Endothelial cell of umbilical vein (primary cell): ENCODE measurements around the gene RSRC1. TPM values are rescaled to one million over a fixed set of nuclear protein-coding genes. Genes with fewer than 3 reads are reported as not detected.
"Not testable (repeated sequence)": the region's sequence is repeated elsewhere in the genome, so short reads cannot be mapped to it uniquely, and the experiment has no call there.

Experiments used
- BruUV-seq: library from RNA; stranded (reverse); fragments of 400-500 nt; replicated peaks from 2 replicates; lab custom pipeline; 2021; lab: Mats Ljungman, UMichigan
- CTCF ChIA-PET: fragments of 300-600, 350-600 bp; sonication (Branson Sonifier 250); formaldehyde crosslinking; loops from one replicate; lab custom pipeline; 2021; ENCODE audit warnings: antibody characterized with exemption, inconsistent platforms; lab: Charles Lee
- POLR2A ChIA-PET: fragments of 300-600, 350-600 bp; sonication (Branson Sonifier 250); formaldehyde crosslinking; loops from one replicate; lab custom pipeline; 2021; ENCODE audit warnings: antibody characterized with exemption, inconsistent platforms; lab: Charles Lee
- DNase-seq: peaks from one replicate; pipeline ENCODE4 v3.0.0-alpha.2; 2011; ENCODE audit warnings: low read depth, low spot score
- FAIRE-seq: peaks from 2 replicates; lab custom pipeline; 2011; peaks lifted over from hg19 to GRCh38; lab: Jason Lieb, UNC
- H2AFZ ChIP-seq: 2 replicates; pipeline ENCODE4 v1.6.0; 2012; ENCODE audit warnings: low read depth, low read length, control low read depth, inconsistent platforms
- H3K27ac ChIP-seq: 2 replicates; pipeline ENCODE4 v1.5.1; 2011; ENCODE audit warnings: low read depth, mild to moderate bottlenecking, control low read depth, low read length, moderate library complexity; ENCODE audit not compliant: insufficient read depth
- H3K27me3 ChIP-seq, 2 experiments: 2 replicates each; pipeline versions ENCODE4 v1.6.0 to v1.6.1; 2011; ENCODE audit warnings: low read length in 2 of 2, mixed read lengths in 1 of 2; ENCODE audit not compliant: control insufficient read depth in 2 of 2, insufficient read depth in 2 of 2
- H3K36me3 ChIP-seq, 2 experiments: 2 replicates in 1 of 2; 3 replicates in 1 of 2; pipeline ENCODE4 v1.5.1; 2011; ENCODE audit warnings: low read length in 2 of 2, mild to moderate bottlenecking in 1 of 2, moderate library complexity in 1 of 2; ENCODE audit not compliant: control insufficient read depth in 2 of 2, insufficient read depth in 2 of 2; ENCODE audit errors: extremely low read depth in 1 of 2
- H3K4me1 ChIP-seq: 3 replicates; pipeline ENCODE4 v1.5.1; 2011; ENCODE audit warnings: mild to moderate bottlenecking, low read length; ENCODE audit not compliant: control insufficient read depth, insufficient read depth; ENCODE audit errors: extremely low read depth
- H3K4me2 ChIP-seq: 2 replicates; pipeline ENCODE4 v1.6.1; 2011; ENCODE audit warnings: low read length, control low read depth, mixed read lengths; ENCODE audit not compliant: insufficient read depth
- H3K4me3 ChIP-seq, 3 experiments: fragments of 200-600 bp in 1 of 3; sonication (generic), shearing (Covaris generic) in 1 of 3; replicated peaks in 1 of 3; 2 replicates each; pipeline ENCODE4 v1.5.1; 2011 to 2016; ENCODE audit warnings: control low read depth in 3 of 3, low read length in 3 of 3, mild to moderate bottlenecking in 2 of 3, inconsistent platforms in 1 of 3, low read depth in 1 of 3, moderate library complexity in 1 of 3; ENCODE audit not compliant: insufficient read depth in 1 of 3
- H3K79me2 ChIP-seq: 2 replicates; pipeline ENCODE4 v1.6.0; 2012; ENCODE audit warnings: low read length, inconsistent platforms; ENCODE audit not compliant: control insufficient read depth, insufficient read depth
- H3K9ac ChIP-seq: replicated peaks from 2 replicates; pipeline ENCODE3; 2011; ENCODE audit warnings: low read length, control low read depth; ENCODE audit not compliant: insufficient read depth; ENCODE audit errors: extremely low read depth
- H3K9me1 ChIP-seq: replicated peaks from 3 replicates; pipeline ENCODE4 v1.6.0; 2011; ENCODE audit warnings: mild to moderate bottlenecking, low read length; ENCODE audit not compliant: control insufficient read depth, insufficient read depth; ENCODE audit errors: extremely low read depth
- H3K9me3 ChIP-seq: replicated peaks from 2 replicates; pipeline ENCODE4 v1.5.1; 2012; ENCODE audit warnings: low read length, inconsistent platforms; ENCODE audit not compliant: control insufficient read depth, insufficient read depth
- H4K20me1 ChIP-seq: replicated peaks from 2 replicates; pipeline ENCODE3; 2011; ENCODE audit warnings: mild to moderate bottlenecking, low read length; ENCODE audit not compliant: control insufficient read depth, insufficient read depth; ENCODE audit errors: extremely low read depth
- EZH2 ChIP-seq: IDR thresholded peaks from 2 replicates; pipeline ENCODE4 v1.6.1; 2012; ENCODE audit warnings: borderline replicate concordance, low read depth, mild to moderate bottlenecking, moderate library complexity, low read length, inconsistent platforms; ENCODE audit not compliant: severe bottlenecking
- FOS ChIP-seq: IDR thresholded peaks from 2 replicates; pipeline ENCODE4 v1.6.1; 2011; ENCODE audit warnings: mild to moderate bottlenecking, low read length, moderate library complexity, borderline replicate concordance; ENCODE audit not compliant: insufficient read depth
- GATA2 ChIP-seq: IDR thresholded peaks from 2 replicates; pipeline ENCODE4 v1.7.0; 2011; ENCODE audit warnings: low read depth, mild to moderate bottlenecking, moderate library complexity, mixed read lengths, low read length; ENCODE audit not compliant: insufficient read length, insufficient read depth
- JUN ChIP-seq: IDR thresholded peaks from 2 replicates; pipeline ENCODE4 v1.6.1; 2011; ENCODE audit warnings: borderline replicate concordance, low read depth; ENCODE audit not compliant: insufficient read length, insufficient read depth
- MYC ChIP-seq: IDR thresholded peaks from one replicate; pipeline ENCODE4 v1.6.1; 2011; ENCODE audit warnings: mild to moderate bottlenecking, low read depth, low read length
- POLR2A ChIP-seq: IDR thresholded peaks from 2 replicates; pipeline ENCODE4 v1.6.1; 2012; ENCODE audit warnings: low read depth, mild to moderate bottlenecking, control low read depth, low read length
- POLR2AphosphoS5 ChIP-seq: IDR thresholded peaks from 2 replicates; pipeline ENCODE4 v1.6.1; 2012; ENCODE audit warnings: low read depth, mild to moderate bottlenecking, control low read depth, low read length, moderate library complexity; ENCODE audit not compliant: insufficient read depth
- dilution Hi-C: fragments of 300-500 bp; cut with MboI; formaldehyde crosslinking; loops from one replicate; pipeline ENCODE4 v1.15.0; 2019; ENCODE audit warnings: low sequenced_read_pairs; ENCODE audit not compliant: extremely low pct_ligation_motif_present
- intact Hi-C: fragments of 100-400 bp; cut with micrococcal nuclease; formaldehyde crosslinking; loops from one replicate; pipeline ENCODE4 v1.10.0; 2022
- polyA plus RNA-seq, 4 experiments: library from polyadenylated mRNA; depleted of rRNA in 3 of 4; stranded (reverse) in 3 of 4; unstranded in 1 of 4; fragments of >200 nt; gene quantifications; 2 replicates each; pipeline versions ENCODE4 v1.2.1 to v1.2.3, GENCODE V29; 2011 to 2012; ENCODE audit warnings: missing spikeins in 1 of 4
- total RNA-seq: library from RNA; stranded (reverse); gene quantifications from 2 replicates; pipeline ENCODE4 v1.2.3, GENCODE V29; 2021
- TF ChIP-seq, protein P1 (sequence below): IDR thresholded peaks from 2 replicates; pipeline ENCODE4 v1.6.1; 2011; ENCODE audit not compliant: insufficient read depth, insufficient read length
- TF ChIP-seq, protein P2 (sequence below), 2 donors: IDR thresholded peaks; 1 replicate in 1 of 2; 2 replicates in 1 of 2; pipeline ENCODE4 v1.5.1; 2011; ENCODE audit warnings: low read length in 2 of 2, mild to moderate bottlenecking in 2 of 2, moderate library complexity in 2 of 2, control low read depth in 1 of 2, inconsistent platforms in 1 of 2, low read depth in 1 of 2; ENCODE audit not compliant: insufficient read depth in 1 of 2; ENCODE audit errors: extremely low read depth in 1 of 2

RSRC1 gene
- total and polyA plus RNA-seq, 2 donors (not counting 3 experiments of a cell fraction or from before 2014, with no cell fraction given): 1.8 to 25.4 TPM

DNA sequence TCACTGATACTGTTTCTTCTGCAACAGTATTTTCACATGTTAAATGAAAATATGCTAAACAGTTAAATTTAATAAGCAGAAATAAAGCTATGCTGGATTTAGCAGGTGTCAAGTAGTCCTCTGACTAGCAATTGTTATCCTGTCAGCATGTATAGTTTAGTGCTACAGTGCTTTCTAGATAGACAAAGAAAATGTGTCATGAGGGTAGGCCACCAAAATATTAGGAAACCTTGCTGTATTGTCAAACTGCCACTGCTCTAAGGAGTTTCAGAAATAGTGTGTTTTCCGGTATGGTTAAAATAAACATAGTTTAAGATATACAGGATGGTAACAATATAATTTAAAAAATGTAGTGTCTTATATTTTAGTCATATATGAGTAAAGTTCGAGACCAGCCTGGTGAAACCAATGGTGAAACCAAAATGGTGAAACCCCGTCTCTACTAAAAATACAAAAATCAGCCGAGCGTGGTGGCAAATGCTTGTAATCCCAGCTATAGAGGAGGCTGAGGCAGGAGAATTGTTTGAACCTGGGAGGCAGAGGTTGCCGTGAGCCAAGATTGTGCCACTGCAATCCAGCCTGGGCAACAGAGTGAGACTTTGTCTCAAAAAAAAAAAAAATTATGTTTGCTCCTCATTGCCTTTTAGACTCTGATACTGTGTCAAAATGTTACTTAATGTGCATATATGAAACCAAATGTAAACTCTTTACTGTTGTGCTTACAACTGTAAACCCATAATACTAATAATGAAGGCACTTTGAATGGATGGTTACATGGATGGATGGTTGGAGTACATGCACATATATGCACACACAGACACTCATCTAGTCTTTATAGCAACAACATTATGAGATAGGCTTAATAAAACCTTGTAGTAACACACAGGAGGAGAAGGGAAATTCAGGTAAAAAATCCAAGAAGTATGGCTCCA, 204.8 kb downstream of the RSRC1 start:
- H3K4me1 ChIP-seq: no peaks in the 10 kb centered on the region
- no peak for FAIRE-seq
- ChIA-PET POLR2A (no interaction called here), CTCF (interaction anchor here (1.0 to 2.2 kb wide), 2 partner anchors 120 to 223 kb away, joined by 3 to 9 read pairs; no protein-coding TSS in a partner anchor)
- H4K20me1 ChIP-seq: no peaks in the 10 kb centered on the region
- no peaks in the 10 kb centered on the region for H3K79me2 ChIP-seq
- H3K9ac ChIP-seq: no peak overlapping the region
- H3K9me1 ChIP-seq: no peaks in the 10 kb centered on the region
- TF ChIP-seq FOS: no peak
- TF ChIP-seq, protein P1, sequence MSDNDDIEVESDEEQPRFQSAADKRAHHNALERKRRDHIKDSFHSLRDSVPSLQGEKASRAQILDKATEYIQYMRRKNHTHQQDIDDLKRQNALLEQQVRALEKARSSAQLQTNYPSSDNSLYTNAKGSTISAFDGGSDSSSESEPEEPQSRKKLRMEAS: no peak
- no peak for TF ChIP-seq POLR2A
- TF ChIP-seq GATA2: no peak
- no peak for TF ChIP-seq MYC
- no peak for TF ChIP-seq POLR2AphosphoS5
- TF ChIP-seq, protein P2, sequence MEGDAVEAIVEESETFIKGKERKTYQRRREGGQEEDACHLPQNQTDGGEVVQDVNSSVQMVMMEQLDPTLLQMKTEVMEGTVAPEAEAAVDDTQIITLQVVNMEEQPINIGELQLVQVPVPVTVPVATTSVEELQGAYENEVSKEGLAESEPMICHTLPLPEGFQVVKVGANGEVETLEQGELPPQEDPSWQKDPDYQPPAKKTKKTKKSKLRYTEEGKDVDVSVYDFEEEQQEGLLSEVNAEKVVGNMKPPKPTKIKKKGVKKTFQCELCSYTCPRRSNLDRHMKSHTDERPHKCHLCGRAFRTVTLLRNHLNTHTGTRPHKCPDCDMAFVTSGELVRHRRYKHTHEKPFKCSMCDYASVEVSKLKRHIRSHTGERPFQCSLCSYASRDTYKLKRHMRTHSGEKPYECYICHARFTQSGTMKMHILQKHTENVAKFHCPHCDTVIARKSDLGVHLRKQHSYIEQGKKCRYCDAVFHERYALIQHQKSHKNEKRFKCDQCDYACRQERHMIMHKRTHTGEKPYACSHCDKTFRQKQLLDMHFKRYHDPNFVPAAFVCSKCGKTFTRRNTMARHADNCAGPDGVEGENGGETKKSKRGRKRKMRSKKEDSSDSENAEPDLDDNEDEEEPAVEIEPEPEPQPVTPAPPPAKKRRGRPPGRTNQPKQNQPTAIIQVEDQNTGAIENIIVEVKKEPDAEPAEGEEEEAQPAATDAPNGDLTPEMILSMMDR (IDR thresholded peaks at IDR 0.05; ENCODE audit: extremely low read depth in 1 of 2, insufficient read depth in 1 of 2, low read depth in 1 of 2, low read length in 2 of 2): no peak
- no peak for TF ChIP-seq EZH2
- TF ChIP-seq JUN: no peak
- H2AFZ ChIP-seq: no peak overlapping the region
- H3K4me3 ChIP-seq: no peak overlapping the region
- H3K36me3 ChIP-seq: no peaks in the 10 kb centered on the region
- no TSS peak for BruUV-seq
- intact Hi-C loops: loop anchor here (5.0 to 10.0 kb wide), 2 partner anchors 142 to 220 kb away; no protein-coding TSS in a partner anchor
- no peak overlapping the region for H3K4me2 ChIP-seq
- DNase-seq: no peak
- dilution Hi-C loops: no loop called here
- H3K27me3 ChIP-seq: no peaks in the 10 kb centered on the region
- no peak overlapping the region for H3K27ac ChIP-seq
- H3K9me3 ChIP-seq: no peaks in the 10 kb centered on the region

DNA sequence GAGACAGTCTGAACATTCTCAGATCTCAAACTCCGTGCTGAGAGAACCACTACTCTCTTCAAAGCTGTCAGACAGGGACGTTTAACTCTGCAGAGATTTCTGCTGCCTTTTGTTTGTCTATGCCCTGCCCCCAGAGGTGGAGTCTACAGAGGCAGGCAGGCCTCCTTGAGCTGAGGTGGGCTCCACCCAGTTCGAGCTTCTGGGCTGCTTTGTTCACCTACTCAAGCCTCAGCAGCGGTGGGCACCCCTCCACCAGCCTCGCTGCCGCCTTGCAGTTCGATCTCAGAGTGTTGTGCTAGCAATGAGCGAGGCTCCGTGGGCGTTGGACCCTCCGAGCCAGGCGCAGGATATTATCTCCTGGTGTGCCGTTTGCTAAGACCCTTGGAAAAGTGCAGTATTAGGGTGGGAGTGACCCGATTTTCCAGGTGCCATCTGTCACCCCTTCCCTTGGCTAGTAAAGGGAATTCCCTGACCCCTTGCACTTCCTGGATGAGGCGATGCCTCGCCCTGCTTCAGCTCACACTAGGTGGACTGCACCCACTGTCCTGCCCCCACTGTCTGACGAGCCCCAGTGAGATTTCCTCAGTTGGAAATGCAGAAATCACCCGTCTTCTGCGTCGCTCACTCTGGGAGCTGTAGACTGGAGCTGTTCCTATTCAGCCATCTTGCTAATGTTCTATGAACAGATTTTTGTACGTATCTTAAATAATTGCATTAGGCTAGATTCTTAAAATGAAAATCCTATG, 220.0 kb downstream of the RSRC1 start:
- POLR2A ChIA-PET, H4K20me1 ChIP-seq, FAIRE-seq, intact Hi-C loops, H3K79me2 ChIP-seq, CTCF ChIA-PET, H3K9ac ChIP-seq, BruUV-seq, H3K36me3 ChIP-seq, H3K4me2 ChIP-seq, DNase-seq, dilution Hi-C loops, H3K27me3 ChIP-seq, H3K9me3 ChIP-seq, H3K4me1 ChIP-seq, H3K27ac ChIP-seq, H3K9me1 ChIP-seq: not testable (repeated sequence)
- H2AFZ ChIP-seq: peak overlapping the region; percentile 21
- peak overlapping the region in 1 of 3 experiments; percentile 20 for H3K4me3 ChIP-seq
